ENCODE measurements around the gene ANP32E. TPM values are rescaled to one million over a fixed set of nuclear protein-coding genes. Genes with fewer than 3 reads are reported as not detected.

Gene ANP32E
- total and polyA plus RNA-seq, 4 donors, result 8.8 to 41.5 (median 25.6) TPM

GRCh38 chr1:150280138-150280707 lies 44.3 kb upstream of the ANP32E start:
- 37% methylated on average over 6 of the region's 6 CpGs for WGBS
- Histone ChIP-seq H3K9me3 (ENCODE audit: control insufficient read depth in 4 of 4, low read length in 3 of 4) (no peaks in the 10 kb centered on the region), H3K4me1 (ENCODE audit: control insufficient read depth in 4 of 4, insufficient read depth in 4 of 4, low read length in 3 of 4) (peaks cover 7 to 60% (median 54%) of the 10 kb centered on the region in 4 donors), H3K9ac (ENCODE audit: low read depth in 1 of 2, low read length in 2 of 2) (peak overlapping the region; percentile 26 to 79), H3K27me3 (ENCODE audit: control insufficient read depth in 4 of 4, insufficient read depth in 4 of 4, low read length in 3 of 4) (no peaks in the 10 kb centered on the region), H3K36me3 (ENCODE audit: control insufficient read depth in 4 of 4, insufficient read depth in 3 of 4, low read depth in 1 of 4, low read length in 3 of 4) (peaks cover 0 to 2% (median under 1%) of the 10 kb centered on the region in 4 donors), H3K4me3 (ENCODE audit: low read depth in 1 of 3, low read length in 3 of 3) (peak overlapping the region in 2 of 3 donors; percentile 27 to 43), H3K27ac (ENCODE audit: low read depth in 1 of 2, low read length in 2 of 2) (peak overlapping the region in 1 of 2 donors; percentile 79)
- no peak for DNase-seq (ENCODE audit: low spot score)
- TF ChIP-seq REST (IDR thresholded peaks at IDR 0.05), result peak; percentile 69
- TF ChIP-seq FOXA2 (IDR thresholded peaks at IDR 0.05), result no peak
- TF ChIP-seq EGR1 (IDR thresholded peaks at IDR 0.05; ENCODE audit: low read depth in 2 of 2), result peak in 1 of 2 donors; percentile 15
- no peak for TF ChIP-seq NR2F2 (IDR thresholded peaks at IDR 0.05)
- TF ChIP-seq, protein P1, sequence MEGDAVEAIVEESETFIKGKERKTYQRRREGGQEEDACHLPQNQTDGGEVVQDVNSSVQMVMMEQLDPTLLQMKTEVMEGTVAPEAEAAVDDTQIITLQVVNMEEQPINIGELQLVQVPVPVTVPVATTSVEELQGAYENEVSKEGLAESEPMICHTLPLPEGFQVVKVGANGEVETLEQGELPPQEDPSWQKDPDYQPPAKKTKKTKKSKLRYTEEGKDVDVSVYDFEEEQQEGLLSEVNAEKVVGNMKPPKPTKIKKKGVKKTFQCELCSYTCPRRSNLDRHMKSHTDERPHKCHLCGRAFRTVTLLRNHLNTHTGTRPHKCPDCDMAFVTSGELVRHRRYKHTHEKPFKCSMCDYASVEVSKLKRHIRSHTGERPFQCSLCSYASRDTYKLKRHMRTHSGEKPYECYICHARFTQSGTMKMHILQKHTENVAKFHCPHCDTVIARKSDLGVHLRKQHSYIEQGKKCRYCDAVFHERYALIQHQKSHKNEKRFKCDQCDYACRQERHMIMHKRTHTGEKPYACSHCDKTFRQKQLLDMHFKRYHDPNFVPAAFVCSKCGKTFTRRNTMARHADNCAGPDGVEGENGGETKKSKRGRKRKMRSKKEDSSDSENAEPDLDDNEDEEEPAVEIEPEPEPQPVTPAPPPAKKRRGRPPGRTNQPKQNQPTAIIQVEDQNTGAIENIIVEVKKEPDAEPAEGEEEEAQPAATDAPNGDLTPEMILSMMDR (IDR thresholded peaks at IDR 0.05; ENCODE audit: low read depth, low read length, missing input control), result peak; percentile 25
- TF ChIP-seq, protein P2, sequence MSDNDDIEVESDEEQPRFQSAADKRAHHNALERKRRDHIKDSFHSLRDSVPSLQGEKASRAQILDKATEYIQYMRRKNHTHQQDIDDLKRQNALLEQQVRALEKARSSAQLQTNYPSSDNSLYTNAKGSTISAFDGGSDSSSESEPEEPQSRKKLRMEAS (IDR thresholded peaks at IDR 0.05), result peak; percentile 47
- peak in 1 of 2 donors; percentile 38 for TF ChIP-seq GABPA (IDR thresholded peaks at IDR 0.05 in 1 of 2, conservative IDR thresholded peaks at IDR 0.05 in 1 of 2)
- peak; percentile 65 for TF ChIP-seq HNF4G (IDR thresholded peaks at IDR 0.05)
- TF ChIP-seq, protein P3, sequence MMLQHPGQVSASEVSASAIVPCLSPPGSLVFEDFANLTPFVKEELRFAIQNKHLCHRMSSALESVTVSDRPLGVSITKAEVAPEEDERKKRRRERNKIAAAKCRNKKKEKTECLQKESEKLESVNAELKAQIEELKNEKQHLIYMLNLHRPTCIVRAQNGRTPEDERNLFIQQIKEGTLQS (IDR thresholded peaks at IDR 0.05), result no peak
- TF ChIP-seq JUND (IDR thresholded peaks at IDR 0.05), result peak; percentile 32 to 43
- TF ChIP-seq, protein P4, sequence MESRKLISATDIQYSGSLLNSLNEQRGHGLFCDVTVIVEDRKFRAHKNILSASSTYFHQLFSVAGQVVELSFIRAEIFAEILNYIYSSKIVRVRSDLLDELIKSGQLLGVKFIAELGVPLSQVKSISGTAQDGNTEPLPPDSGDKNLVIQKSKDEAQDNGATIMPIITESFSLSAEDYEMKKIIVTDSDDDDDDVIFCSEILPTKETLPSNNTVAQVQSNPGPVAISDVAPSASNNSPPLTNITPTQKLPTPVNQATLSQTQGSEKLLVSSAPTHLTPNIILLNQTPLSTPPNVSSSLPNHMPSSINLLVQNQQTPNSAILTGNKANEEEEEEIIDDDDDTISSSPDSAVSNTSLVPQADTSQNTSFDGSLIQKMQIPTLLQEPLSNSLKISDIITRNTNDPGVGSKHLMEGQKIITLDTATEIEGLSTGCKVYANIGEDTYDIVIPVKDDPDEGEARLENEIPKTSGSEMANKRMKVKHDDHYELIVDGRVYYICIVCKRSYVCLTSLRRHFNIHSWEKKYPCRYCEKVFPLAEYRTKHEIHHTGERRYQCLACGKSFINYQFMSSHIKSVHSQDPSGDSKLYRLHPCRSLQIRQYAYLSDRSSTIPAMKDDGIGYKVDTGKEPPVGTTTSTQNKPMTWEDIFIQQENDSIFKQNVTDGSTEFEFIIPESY (IDR thresholded peaks at IDR 0.05), result no peak
- TF ChIP-seq FOXA1 (IDR thresholded peaks at IDR 0.05), result peak; percentile 14
- TF ChIP-seq HNF4A (conservative IDR thresholded peaks at IDR 0.05), result peak; percentile 89 to 91
- peak; percentile 51 for TF ChIP-seq TAF1 (conservative IDR thresholded peaks at IDR 0.05)
- TF ChIP-seq RXRA (IDR thresholded peaks at IDR 0.05), result peak; percentile 72 to 73
- TF ChIP-seq SP1 (IDR thresholded peaks at IDR 0.05), result peak; percentile 85
- peak; percentile 20 to 54 for TF ChIP-seq RAD21 (IDR thresholded peaks at IDR 0.05)
- TF ChIP-seq YY1 (IDR thresholded peaks at IDR 0.05), result peak; percentile 95

All from liver (tissue), 9 donors.